Left ventricle myocardium inferior (tissue), 1 donor: ENCODE results near the gene ZBED3. TPM values are rescaled to one million over a fixed set of nuclear protein-coding genes. Genes with fewer than 3 reads are reported as not detected.

ENCODE experiments used
- DNase-seq: peaks from one replicate; pipeline ENCODE4 v3.0.0-alpha.2; 2020
- H3K27ac ChIP-seq: fragments of 200-600 bp; replicated peaks from 2 replicates; pipeline ENCODE4 v1.8.0; 2021
- H3K27me3 ChIP-seq: fragments of 200-600 bp; 2 replicates; pipeline ENCODE4 v1.8.0; 2021; ENCODE audit warnings: low read depth
- H3K36me3 ChIP-seq: fragments of 200-600 bp; 2 replicates; pipeline ENCODE4 v1.8.0; 2021
- H3K4me1 ChIP-seq: fragments of 200-600 bp; 2 replicates; pipeline ENCODE4 v1.8.0; 2021
- H3K4me3 ChIP-seq: fragments of 200-600 bp; 2 replicates; pipeline ENCODE4 v1.8.0; 2021; ENCODE audit warnings: mild to moderate bottlenecking, moderate library complexity
- H3K9me3 ChIP-seq: fragments of 200-600 bp; replicated peaks from 2 replicates; pipeline ENCODE4 v1.8.0; 2021
- intact Hi-C: fragments of 100-400 bp; cut with micrococcal nuclease; formaldehyde crosslinking; loops from one replicate; pipeline ENCODE4 v1.11.0; 2022
- total RNA-seq: library from RNA; stranded (reverse); fragmentation: NEBNext Ultra II Directional; extraction: Animal tissue kit (Norgen Biotek cat#: 25700); gene quantifications from one replicate; pipeline ENCODE4 v1.2.1, GENCODE V29; 2021
- TF ChIP-seq, protein P1 (sequence below): fragments of 200-600 bp; IDR thresholded peaks from 2 replicates; pipeline ENCODE4 v1.8.0; 2021; ENCODE audit warnings: antibody characterized with exemption, mild to moderate bottlenecking, borderline replicate concordance
- donor health status: DM: no; HTN: yes; CAD: no; lungs with severe emphysema.

ZBED3 gene
- total RNA-seq, 1 donor from 2014 or later = 7.8 TPM

GRCh38 chr5:77076961-77077828 lies 9.9 kb downstream of the ZBED3 start:
- peak; percentile 70 for DNase-seq
- H3K36me3 ChIP-seq = no peaks in the 10 kb centered on the region
- no peaks in the 10 kb centered on the region for H3K27me3 ChIP-seq
- peaks cover 17% of the 10 kb centered on the region for H3K4me1 ChIP-seq
- peak overlapping the region; percentile 68 for H3K4me3 ChIP-seq
- TF ChIP-seq, protein P1, sequence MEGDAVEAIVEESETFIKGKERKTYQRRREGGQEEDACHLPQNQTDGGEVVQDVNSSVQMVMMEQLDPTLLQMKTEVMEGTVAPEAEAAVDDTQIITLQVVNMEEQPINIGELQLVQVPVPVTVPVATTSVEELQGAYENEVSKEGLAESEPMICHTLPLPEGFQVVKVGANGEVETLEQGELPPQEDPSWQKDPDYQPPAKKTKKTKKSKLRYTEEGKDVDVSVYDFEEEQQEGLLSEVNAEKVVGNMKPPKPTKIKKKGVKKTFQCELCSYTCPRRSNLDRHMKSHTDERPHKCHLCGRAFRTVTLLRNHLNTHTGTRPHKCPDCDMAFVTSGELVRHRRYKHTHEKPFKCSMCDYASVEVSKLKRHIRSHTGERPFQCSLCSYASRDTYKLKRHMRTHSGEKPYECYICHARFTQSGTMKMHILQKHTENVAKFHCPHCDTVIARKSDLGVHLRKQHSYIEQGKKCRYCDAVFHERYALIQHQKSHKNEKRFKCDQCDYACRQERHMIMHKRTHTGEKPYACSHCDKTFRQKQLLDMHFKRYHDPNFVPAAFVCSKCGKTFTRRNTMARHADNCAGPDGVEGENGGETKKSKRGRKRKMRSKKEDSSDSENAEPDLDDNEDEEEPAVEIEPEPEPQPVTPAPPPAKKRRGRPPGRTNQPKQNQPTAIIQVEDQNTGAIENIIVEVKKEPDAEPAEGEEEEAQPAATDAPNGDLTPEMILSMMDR = peak; percentile 80
- H3K9me3 ChIP-seq = no peaks in the 10 kb centered on the region
- peak overlapping the region; percentile 78 for H3K27ac ChIP-seq
- intact Hi-C loops = no loop called here

- TF ChIP-seq, protein P1 = no peak
- no peak for DNase-seq
- H3K4me3 ChIP-seq = no peak overlapping the region
- no peak overlapping the region for H3K27ac ChIP-seq
- H3K36me3 ChIP-seq = peaks cover under 1% of the 10 kb centered on the region
- no peaks in the 10 kb centered on the region for H3K27me3 ChIP-seq
- intact Hi-C loops = no loop called here
- peaks cover 17% of the 10 kb centered on the region for H3K4me1 ChIP-seq
- no peaks in the 10 kb centered on the region for H3K9me3 ChIP-seq
Measured at GRCh38 chr5:77074745-77075144, 12.3 kb downstream of the ZBED3 start.

DNA sequence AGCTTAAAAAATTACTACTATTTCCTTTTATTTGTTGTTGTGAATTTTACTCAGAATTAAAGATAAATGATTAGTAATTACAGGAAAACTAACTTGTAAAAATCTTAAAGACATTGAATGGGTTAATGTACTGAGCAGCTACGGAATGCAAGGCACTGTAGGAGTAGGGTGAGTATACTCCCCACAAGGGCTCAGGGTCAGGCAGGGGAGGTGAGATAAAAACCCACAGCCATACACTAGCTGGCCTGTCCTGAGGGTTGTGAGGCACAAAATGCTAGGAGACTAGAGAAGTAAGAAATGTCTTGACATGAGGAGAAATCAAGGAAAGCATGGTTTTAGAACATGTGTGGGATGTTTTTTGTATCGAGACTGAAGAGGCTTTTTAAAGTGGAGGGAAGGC lies 13.4 kb downstream of the ZBED3 start:
- Histone ChIP-seq H3K4me3 (no peak overlapping the region), H3K27ac (no peak overlapping the region), H3K36me3 (peaks cover 5% of the 10 kb centered on the region), H3K4me1 (peaks cover 17% of the 10 kb centered on the region), H3K9me3 (no peaks in the 10 kb centered on the region), H3K27me3 (no peaks in the 10 kb centered on the region)
- TF ChIP-seq, protein P1 = no peak
- DNase-seq = no peak
- intact Hi-C loops = no loop called here

DNA sequence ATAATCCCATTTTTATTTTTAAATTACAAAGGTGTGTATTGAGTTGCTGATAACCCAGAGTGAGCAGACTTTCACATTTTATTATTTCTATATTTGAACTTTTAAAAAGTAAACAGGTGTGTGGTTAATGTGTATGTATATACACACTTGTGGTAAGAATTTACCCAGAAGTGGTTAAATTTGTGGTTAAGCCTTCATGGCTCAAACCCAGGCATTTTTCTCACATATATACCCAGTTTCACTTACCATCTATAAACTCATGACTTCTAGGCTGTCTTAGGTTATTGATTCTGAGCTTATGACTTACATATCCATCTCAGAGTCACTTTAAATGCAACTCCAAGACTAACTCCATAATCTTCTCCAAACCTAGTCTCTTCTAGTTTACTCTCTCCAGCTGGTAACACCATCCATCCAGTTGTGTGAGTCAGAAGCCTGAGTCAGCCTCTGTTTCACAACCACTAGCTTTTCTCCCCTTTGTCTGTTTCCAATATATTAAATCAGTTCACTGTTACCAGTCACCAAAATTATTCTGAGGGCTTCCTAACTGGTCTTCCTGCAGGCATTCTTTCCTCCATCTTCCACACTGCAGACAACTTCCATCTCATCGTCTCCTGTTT lies 20.2 kb downstream of the ZBED3 start:
- no peak overlapping the region for H3K27ac ChIP-seq
- no peaks in the 10 kb centered on the region for H3K27me3 ChIP-seq
- no peaks in the 10 kb centered on the region for H3K9me3 ChIP-seq
- no peak overlapping the region for H3K4me3 ChIP-seq
- TF ChIP-seq, protein P1 = no peak
- H3K36me3 ChIP-seq = peaks cover 65% of the 10 kb centered on the region
- no peaks in the 10 kb centered on the region for H3K4me1 ChIP-seq
- intact Hi-C loops = no loop called here
- no peak for DNase-seq

DNA sequence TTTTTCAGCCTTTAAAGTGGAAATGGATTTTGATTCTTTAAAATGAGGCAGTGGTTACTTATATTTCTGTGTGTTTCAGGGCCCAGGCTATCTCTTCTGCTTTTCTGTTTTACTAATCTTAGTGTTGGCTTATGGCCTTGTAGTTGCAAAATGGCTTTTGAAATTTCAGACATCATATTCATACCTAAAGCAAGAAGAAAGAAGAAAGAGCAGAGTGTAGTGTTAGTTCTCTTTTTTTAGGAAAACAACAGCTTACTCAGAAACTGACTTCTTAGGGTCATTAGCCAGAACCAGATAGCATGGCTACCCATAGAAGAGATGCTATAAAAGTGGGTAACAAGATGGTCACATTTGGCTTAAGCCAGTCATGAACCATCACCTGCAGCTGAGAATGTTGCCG lies 20.9 kb downstream of the ZBED3 start:
- no peak for DNase-seq
- no peak overlapping the region for H3K27ac ChIP-seq
- TF ChIP-seq, protein P1 = no peak
- H3K36me3 ChIP-seq = peaks cover 72% of the 10 kb centered on the region
- intact Hi-C loops = no loop called here
- H3K9me3 ChIP-seq = no peaks in the 10 kb centered on the region
- no peaks in the 10 kb centered on the region for H3K4me1 ChIP-seq
- H3K4me3 ChIP-seq = no peak overlapping the region
- H3K27me3 ChIP-seq = no peaks in the 10 kb centered on the region
